Measurements from ENCODE around the gene SHLD1.

DNA sequence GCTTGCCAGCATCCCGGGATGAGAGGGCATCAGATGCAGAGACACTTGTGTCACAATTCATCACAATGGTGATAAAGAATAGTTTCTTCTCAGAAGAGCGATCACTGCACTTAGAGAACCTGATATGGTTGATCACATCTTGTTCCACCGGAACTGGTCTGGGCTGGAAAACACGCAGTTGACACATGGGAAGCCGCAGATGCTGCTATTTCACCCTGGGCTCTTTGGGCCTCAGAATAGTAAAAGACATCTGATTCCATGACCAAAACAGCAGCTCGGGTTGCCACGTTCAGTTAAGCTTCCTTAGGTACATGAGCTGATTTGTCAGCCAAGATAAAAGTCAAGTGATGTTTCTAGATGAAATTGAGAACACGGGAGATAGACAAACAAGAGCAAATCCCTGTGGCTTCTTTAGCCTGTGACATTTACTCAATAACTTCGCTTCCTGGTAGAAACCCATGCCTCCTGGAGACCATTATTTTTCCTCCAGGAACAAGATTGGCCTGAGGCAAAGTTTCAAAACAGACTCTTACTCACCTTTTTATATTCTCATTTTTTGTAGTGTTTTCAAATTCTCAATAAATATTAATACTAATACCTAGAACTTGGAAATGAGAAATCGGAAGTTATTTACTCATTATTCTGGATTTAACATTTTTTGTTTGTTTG, 140.7 kb downstream of the SHLD1 start:
- TF ChIP-seq RAD21 (IDR thresholded peaks at IDR 0.05; ENCODE audit: low read depth) (no peak), ZBTB7A (IDR thresholded peaks at IDR 0.05; ENCODE audit: low read depth) (no peak), YY1 (IDR thresholded peaks at IDR 0.05; ENCODE audit: low read depth) (no peak), NFIC (IDR thresholded peaks at IDR 0.05) (no peak), CEBPB (IDR thresholded peaks at IDR 0.05) (no peak), TCF12 (IDR thresholded peaks at IDR 0.05; ENCODE audit: low read depth) (no peak), CREB1 (IDR thresholded peaks at IDR 0.05; ENCODE audit: low read depth) (no peak), TAF1 (IDR thresholded peaks at IDR 0.05; ENCODE audit: low read depth) (no peak)
- TF ChIP-seq, protein P1, sequence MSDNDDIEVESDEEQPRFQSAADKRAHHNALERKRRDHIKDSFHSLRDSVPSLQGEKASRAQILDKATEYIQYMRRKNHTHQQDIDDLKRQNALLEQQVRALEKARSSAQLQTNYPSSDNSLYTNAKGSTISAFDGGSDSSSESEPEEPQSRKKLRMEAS (IDR thresholded peaks at IDR 0.05): no peak
- TF ChIP-seq, protein P2, sequence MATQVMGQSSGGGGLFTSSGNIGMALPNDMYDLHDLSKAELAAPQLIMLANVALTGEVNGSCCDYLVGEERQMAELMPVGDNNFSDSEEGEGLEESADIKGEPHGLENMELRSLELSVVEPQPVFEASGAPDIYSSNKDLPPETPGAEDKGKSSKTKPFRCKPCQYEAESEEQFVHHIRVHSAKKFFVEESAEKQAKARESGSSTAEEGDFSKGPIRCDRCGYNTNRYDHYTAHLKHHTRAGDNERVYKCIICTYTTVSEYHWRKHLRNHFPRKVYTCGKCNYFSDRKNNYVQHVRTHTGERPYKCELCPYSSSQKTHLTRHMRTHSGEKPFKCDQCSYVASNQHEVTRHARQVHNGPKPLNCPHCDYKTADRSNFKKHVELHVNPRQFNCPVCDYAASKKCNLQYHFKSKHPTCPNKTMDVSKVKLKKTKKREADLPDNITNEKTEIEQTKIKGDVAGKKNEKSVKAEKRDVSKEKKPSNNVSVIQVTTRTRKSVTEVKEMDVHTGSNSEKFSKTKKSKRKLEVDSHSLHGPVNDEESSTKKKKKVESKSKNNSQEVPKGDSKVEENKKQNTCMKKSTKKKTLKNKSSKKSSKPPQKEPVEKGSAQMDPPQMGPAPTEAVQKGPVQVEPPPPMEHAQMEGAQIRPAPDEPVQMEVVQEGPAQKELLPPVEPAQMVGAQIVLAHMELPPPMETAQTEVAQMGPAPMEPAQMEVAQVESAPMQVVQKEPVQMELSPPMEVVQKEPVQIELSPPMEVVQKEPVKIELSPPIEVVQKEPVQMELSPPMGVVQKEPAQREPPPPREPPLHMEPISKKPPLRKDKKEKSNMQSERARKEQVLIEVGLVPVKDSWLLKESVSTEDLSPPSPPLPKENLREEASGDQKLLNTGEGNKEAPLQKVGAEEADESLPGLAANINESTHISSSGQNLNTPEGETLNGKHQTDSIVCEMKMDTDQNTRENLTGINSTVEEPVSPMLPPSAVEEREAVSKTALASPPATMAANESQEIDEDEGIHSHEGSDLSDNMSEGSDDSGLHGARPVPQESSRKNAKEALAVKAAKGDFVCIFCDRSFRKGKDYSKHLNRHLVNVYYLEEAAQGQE (IDR thresholded peaks at IDR 0.05; ENCODE audit: low read depth): no peak
- TF ChIP-seq, protein P3, sequence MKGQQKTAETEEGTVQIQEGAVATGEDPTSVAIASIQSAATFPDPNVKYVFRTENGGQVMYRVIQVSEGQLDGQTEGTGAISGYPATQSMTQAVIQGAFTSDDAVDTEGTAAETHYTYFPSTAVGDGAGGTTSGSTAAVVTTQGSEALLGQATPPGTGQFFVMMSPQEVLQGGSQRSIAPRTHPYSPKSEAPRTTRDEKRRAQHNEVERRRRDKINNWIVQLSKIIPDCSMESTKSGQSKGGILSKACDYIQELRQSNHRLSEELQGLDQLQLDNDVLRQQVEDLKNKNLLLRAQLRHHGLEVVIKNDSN (IDR thresholded peaks at IDR 0.05): no peak

Measured in Ishikawa (cell line).